Esophagus muscularis mucosa (tissue), 4 donors: ENCODE measurements around the gene CSMD2. TPM values are rescaled to one million over a fixed set of nuclear protein-coding genes. Genes with fewer than 3 reads are reported as not detected.

Source experiments
- DNase-seq: peaks from one replicate; pipeline ENCODE4 v3.0.0-alpha.2; 2017; ENCODE audit errors: extremely low spot score
- H3K27ac ChIP-seq, 4 donors: fragments of 200-600 bp; sonication (generic); replicated peaks in 1 of 4; 1 replicate in 3 of 4; 2 replicates in 1 of 4; pipeline ENCODE4 v1.5.1; 2016 to 2019; ENCODE audit warnings: mild to moderate bottlenecking in 1 of 4
- H3K27me3 ChIP-seq, 4 donors: fragments of 200-600 bp; sonication (generic); one replicate each; pipeline versions ENCODE4 v1.5.1 to v1.6.0; 2016 to 2019
- H3K36me3 ChIP-seq, 4 donors: fragments of 200-600 bp; sonication (generic); one replicate each; pipeline ENCODE4 v1.5.1; 2016 to 2019
- H3K4me1 ChIP-seq, 4 donors: fragments of 200-600 bp; sonication (generic); one replicate each; pipeline ENCODE4 v1.5.1; 2016 to 2019
- H3K4me3 ChIP-seq, 4 donors: fragments of 200-600 bp; sonication (generic); 1 replicate in 2 of 4; 2 replicates in 2 of 4; pipeline ENCODE4 v1.5.1; 2016 to 2019; ENCODE audit warnings: mild to moderate bottlenecking in 4 of 4, moderate library complexity in 1 of 4
- H3K9me3 ChIP-seq, 4 donors: fragments of 200-600 bp; sonication (generic); 1 replicate in 3 of 4; 2 replicates in 1 of 4; pipeline ENCODE4 v1.5.1; 2016 to 2019
- EP300 ChIP-seq: sonication (generic); formaldehyde crosslinking; IDR thresholded peaks from one replicate; pipeline ENCODE4 v1.6.1; 2017; ENCODE audit warnings: antibody characterized with exemption
- POLR2A ChIP-seq: fragments of 450-650 bp; IDR thresholded peaks from one replicate; pipeline ENCODE4 v1.6.1; 2017; ENCODE audit warnings: antibody characterized with exemption, moderate library complexity, mild to moderate bottlenecking, low read depth
- POLR2AphosphoS5 ChIP-seq, 2 donors: sonication (generic); formaldehyde crosslinking; IDR thresholded peaks; one replicate each; pipeline ENCODE4 v1.6.1; 2017; ENCODE audit warnings: antibody characterized with exemption in 2 of 2
- WGBS: methylation state at CpG from one replicate; pipeline ENCODE4 v1.1.5; 2018; 5-methylcytosine and 5-hydroxymethylcytosine counted together
- intact Hi-C: fragments of 100-400 bp; cut with DNase I; formaldehyde crosslinking; loops from one replicate; pipeline ENCODE4 v1.15.1; 2023
- total RNA-seq, 4 donors: library from RNA; depleted of rRNA; stranded (reverse); fragments of >200 nt; gene quantifications; one replicate each; pipeline versions ENCODE4 v1.1.0 to v1.2.1, GENCODE V29; 2016
- TF ChIP-seq, protein P1 (sequence below), 3 experiments: fragments of 200-600 bp in 2 of 3; fragments of 450-650 bp in 1 of 3; sonication (generic) in 2 of 3; IDR thresholded peaks; one replicate each; pipeline ENCODE4 v1.5.1; 2017 to 2019; ENCODE audit warnings: antibody characterized with exemption in 3 of 3, mild to moderate bottlenecking in 2 of 3, moderate library complexity in 1 of 3

CSMD2 gene
- total RNA-seq, 4 donors from 2014 or later = 0.26 to 0.75 (median 0.37) TPM

DNA sequence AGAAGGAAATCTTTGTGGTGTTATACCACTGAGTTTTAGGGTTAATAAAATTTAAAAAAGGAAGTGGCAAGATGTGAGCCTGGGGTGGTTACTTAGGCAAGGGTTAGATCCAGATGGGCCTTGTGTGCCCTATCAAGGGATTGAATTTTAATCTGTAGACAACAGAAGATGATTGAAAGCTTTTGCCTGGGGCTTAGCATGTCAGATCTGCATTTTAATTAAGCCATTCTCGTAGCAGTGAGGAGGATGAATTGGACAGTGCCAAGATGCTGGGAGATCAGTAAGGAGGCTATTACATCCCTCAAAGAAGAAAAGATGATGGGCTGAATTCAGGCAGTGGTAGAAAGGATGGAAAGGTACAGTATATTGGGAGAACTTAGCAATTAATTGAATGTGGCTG lies 258.9 kb downstream of the CSMD2 start:
- Histone ChIP-seq H3K4me3 (no peak overlapping the region), H3K27me3 (peaks cover 0 to 6% (median 0%) of the 10 kb centered on the region in 4 donors), H3K27ac (no peak overlapping the region), H3K36me3 (no peaks in the 10 kb centered on the region), H3K4me1 (no peaks in the 10 kb centered on the region), H3K9me3 (no peaks in the 10 kb centered on the region)
- intact Hi-C loops = no loop called here
- no peak for DNase-seq
- WGBS = 62% methylated on average over 1 of the region's 1 CpG
- TF ChIP-seq POLR2A (no peak), EP300 (no peak), POLR2AphosphoS5 (IDR thresholded peaks at IDR 0.05) (no peak)
- TF ChIP-seq, protein P1, sequence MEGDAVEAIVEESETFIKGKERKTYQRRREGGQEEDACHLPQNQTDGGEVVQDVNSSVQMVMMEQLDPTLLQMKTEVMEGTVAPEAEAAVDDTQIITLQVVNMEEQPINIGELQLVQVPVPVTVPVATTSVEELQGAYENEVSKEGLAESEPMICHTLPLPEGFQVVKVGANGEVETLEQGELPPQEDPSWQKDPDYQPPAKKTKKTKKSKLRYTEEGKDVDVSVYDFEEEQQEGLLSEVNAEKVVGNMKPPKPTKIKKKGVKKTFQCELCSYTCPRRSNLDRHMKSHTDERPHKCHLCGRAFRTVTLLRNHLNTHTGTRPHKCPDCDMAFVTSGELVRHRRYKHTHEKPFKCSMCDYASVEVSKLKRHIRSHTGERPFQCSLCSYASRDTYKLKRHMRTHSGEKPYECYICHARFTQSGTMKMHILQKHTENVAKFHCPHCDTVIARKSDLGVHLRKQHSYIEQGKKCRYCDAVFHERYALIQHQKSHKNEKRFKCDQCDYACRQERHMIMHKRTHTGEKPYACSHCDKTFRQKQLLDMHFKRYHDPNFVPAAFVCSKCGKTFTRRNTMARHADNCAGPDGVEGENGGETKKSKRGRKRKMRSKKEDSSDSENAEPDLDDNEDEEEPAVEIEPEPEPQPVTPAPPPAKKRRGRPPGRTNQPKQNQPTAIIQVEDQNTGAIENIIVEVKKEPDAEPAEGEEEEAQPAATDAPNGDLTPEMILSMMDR (IDR thresholded peaks at IDR 0.05) = no peak

DNA sequence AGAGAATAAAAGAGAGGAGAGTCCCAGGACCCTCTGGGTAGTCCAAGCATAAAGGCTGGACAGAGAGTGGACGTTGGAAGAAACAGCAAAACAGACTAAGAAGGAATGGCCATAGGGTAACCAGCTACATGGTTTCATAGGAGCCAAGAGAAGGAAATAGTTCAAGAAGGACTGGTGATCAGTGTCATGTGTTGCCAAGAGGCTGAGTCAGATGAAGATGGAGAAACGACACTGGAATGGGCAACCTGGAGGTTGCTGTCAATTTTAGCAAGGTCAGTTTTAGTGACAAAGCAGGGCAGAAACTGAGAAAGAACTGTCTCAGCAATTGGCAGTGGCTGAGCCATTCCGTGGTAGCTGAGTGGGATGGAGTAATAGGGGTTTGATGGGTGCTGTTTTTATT lies 259.8 kb downstream of the CSMD2 start:
- DNase-seq = no peak
- Histone ChIP-seq H3K36me3 (no peaks in the 10 kb centered on the region), H3K4me1 (no peaks in the 10 kb centered on the region), H3K9me3 (no peaks in the 10 kb centered on the region), H3K27me3 (peaks cover 0 to 1% (median 0%) of the 10 kb centered on the region in 4 donors), H3K27ac (no peak overlapping the region), H3K4me3 (no peak overlapping the region)
- WGBS = 70% methylated on average over 3 of the region's 3 CpGs
- no peak for TF ChIP-seq POLR2AphosphoS5 (IDR thresholded peaks at IDR 0.05)
- TF ChIP-seq, protein P1 (IDR thresholded peaks at IDR 0.05) = no peak
- TF ChIP-seq EP300 = no peak
- no peak for TF ChIP-seq POLR2A
- intact Hi-C loops = no loop called here

DNA sequence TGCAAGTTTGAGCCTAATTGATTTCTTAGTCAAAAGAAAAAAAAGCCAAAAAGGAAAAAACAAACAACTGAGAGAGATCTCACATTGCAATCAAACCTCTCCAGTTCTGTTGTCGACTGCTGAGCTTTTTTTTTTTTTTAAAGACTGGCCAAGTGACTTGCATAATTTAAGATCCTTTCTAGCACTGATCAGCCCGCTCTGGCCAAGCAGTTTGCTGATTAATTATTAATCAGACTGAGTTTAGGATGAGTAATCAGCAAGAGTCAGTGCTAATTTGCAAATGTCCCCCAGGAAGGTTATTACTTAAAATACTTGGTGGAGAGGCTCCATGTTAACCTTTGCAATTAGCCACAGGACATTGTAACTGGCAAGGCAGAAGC lies 261.8 kb downstream of the CSMD2 start:
- H3K9me3 ChIP-seq = no peaks in the 10 kb centered on the region
- H3K27me3 ChIP-seq = no peaks in the 10 kb centered on the region
- H3K4me1 ChIP-seq = no peaks in the 10 kb centered on the region
- TF ChIP-seq POLR2A = no peak
- no peak for TF ChIP-seq POLR2AphosphoS5 (IDR thresholded peaks at IDR 0.05)
- TF ChIP-seq, protein P1 (IDR thresholded peaks at IDR 0.05) = no peak
- TF ChIP-seq EP300 = no peak
- H3K27ac ChIP-seq = no peak overlapping the region
- intact Hi-C loops = no loop called here
- no peaks in the 10 kb centered on the region for H3K36me3 ChIP-seq
- WGBS = 26% methylated on average over 2 of the region's 2 CpGs
- DNase-seq = no peak
- H3K4me3 ChIP-seq = no peak overlapping the region

DNA sequence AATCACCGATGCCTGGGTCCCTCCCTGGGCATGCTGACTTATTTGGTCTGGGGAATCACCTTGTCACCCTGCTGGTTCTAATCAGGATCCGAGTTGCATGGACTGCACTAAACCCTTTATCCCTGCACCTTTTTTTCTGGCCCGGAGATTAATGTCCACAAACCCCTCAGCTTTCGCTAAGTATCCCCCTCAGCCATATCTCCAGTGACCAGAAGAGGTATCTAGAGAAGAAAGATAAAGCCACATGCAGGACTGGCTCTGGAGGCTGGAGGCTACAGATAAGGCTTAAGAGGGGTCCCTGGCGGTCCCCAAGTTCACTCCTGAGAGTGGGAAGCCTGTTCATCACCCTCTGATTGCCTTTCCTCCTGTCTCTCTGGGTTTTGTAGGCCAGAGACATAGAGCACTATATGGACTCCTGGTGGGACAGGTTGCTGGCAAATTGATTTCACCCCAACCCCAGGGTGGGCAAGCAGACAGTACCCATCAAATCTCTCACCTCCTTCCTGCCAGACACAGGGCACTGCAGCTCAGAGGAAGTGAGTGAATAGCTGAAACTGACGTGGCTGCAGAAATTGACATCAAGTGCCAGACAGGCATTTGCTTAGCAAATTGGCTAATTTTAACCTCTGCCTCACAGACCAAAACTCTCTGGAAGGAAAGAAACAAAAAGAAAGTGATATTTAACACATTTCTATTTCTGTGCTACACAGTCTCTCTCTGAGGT lies 262.4 kb downstream of the CSMD2 start:
- H3K4me1 ChIP-seq = no peaks in the 10 kb centered on the region
- WGBS = 70% methylated on average over 6 of the region's 6 CpGs
- H3K27me3 ChIP-seq = no peaks in the 10 kb centered on the region
- no peaks in the 10 kb centered on the region for H3K36me3 ChIP-seq
- intact Hi-C loops = no loop called here
- no peak overlapping the region for H3K27ac ChIP-seq
- no peaks in the 10 kb centered on the region for H3K9me3 ChIP-seq
- TF ChIP-seq POLR2A = no peak
- no peak for TF ChIP-seq POLR2AphosphoS5 (IDR thresholded peaks at IDR 0.05)
- TF ChIP-seq, protein P1 (IDR thresholded peaks at IDR 0.05) = no peak
- TF ChIP-seq EP300 = no peak
- DNase-seq = no peak
- no peak overlapping the region for H3K4me3 ChIP-seq

DNA sequence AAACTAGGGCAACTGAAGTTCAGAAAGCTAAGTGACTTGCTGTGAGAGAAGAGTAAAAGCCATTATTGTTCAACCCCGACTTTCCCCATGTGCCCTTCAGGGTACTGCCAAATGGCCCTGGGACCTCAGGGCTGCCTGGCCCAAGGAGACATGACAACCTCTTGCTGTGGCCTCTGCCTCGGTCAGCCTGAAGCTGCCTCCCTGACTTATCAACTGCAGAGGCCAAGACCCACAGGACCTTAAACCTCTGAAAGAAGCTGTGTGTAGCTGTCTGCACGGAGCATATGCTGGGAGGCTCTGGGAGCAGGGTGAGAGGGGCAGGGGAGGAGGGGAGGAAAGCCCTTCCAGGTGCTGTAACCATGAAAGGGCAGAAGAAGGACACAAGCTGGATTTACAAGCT lies 265.3 kb downstream of the CSMD2 start:
- intact Hi-C loops = no loop called here
- DNase-seq = no peak
- no peak for TF ChIP-seq POLR2A
- no peak for TF ChIP-seq EP300
- TF ChIP-seq, protein P1 (IDR thresholded peaks at IDR 0.05) = no peak
- no peak for TF ChIP-seq POLR2AphosphoS5 (IDR thresholded peaks at IDR 0.05)
- Histone ChIP-seq H3K4me1 (no peaks in the 10 kb centered on the region), H3K27me3 (peaks cover 0 to 5% (median 0%) of the 10 kb centered on the region in 4 donors), H3K36me3 (no peaks in the 10 kb centered on the region), H3K27ac (no peak overlapping the region), H3K4me3 (no peak overlapping the region), H3K9me3 (no peaks in the 10 kb centered on the region)
- WGBS = 70% methylated on average over 2 of the region's 3 CpGs
